ENCODE measurements around the gene NTM.

GRCh38 chr11:131465746-131466145 is 95.3 kb downstream of the NTM start:
- TF ChIP-seq CTCF (IDR thresholded peaks at IDR 0.05) (no peak), POLR2A (IDR thresholded peaks at IDR 0.05) (no peak)

All from Peyer's patch (tissue), 4 donors.